GM23248 (cell line): Measurements from ENCODE around the gene TBC1D2B. TPM values are rescaled to one million over a fixed set of nuclear protein-coding genes. Genes with fewer than 3 reads are reported as not detected.
A peak's percentile ranks its signal among the peaks of the same experiment; 100 is the strongest.

Experiments used
- DNase-seq: peaks from one replicate; pipeline ENCODE4 v3.0.0-alpha.2; 2015
- H2AFZ ChIP-seq: fragments of 200-600 bp; sonication (generic); 2 replicates; pipeline ENCODE4 v1.6.1; 2016; ENCODE audit warnings: antibody characterized with exemption
- H3F3A ChIP-seq: fragments of 200-600 bp; sonication (generic); 2 replicates; pipeline ENCODE4 v1.6.1; 2016; ENCODE audit warnings: mild to moderate bottlenecking, antibody characterized with exemption, mixed run types; ENCODE audit not compliant: insufficient read depth
- H3K27ac ChIP-seq: fragments of 200-600 bp; sonication (generic); 2 replicates; pipeline ENCODE4 v1.5.1; 2016; ENCODE audit warnings: mild to moderate bottlenecking
- H3K27me3 ChIP-seq: fragments of 200-600 bp; sonication (generic); replicated peaks from 2 replicates; pipeline ENCODE4 v1.6.1; 2016; ENCODE audit warnings: mild to moderate bottlenecking; ENCODE audit not compliant: insufficient read depth
- H3K36me3 ChIP-seq: fragments of 200-600 bp; sonication (generic); 2 replicates; pipeline ENCODE4 v1.6.1; 2016; ENCODE audit warnings: low read depth, mild to moderate bottlenecking
- H3K4me1 ChIP-seq: fragments of 200-600 bp; sonication (generic); 2 replicates; pipeline ENCODE4 v1.6.1; 2016; ENCODE audit warnings: mild to moderate bottlenecking; ENCODE audit not compliant: insufficient read depth
- H3K4me2 ChIP-seq: fragments of 200-600 bp; sonication (generic); one replicate; pipeline ENCODE4 v1.6.1; 2016; ENCODE audit warnings: mild to moderate bottlenecking; ENCODE audit not compliant: unreplicated experiment
- H3K4me3 ChIP-seq: fragments of 200-600 bp; sonication (generic); 2 replicates; pipeline ENCODE4 v1.5.1; 2016; ENCODE audit warnings: mild to moderate bottlenecking
- H3K79me2 ChIP-seq: fragments of 200-600 bp; sonication (generic); 2 replicates; pipeline ENCODE4 v1.6.1; 2016; ENCODE audit warnings: mild to moderate bottlenecking; ENCODE audit not compliant: insufficient read depth
- H3K9ac ChIP-seq: fragments of 200-600 bp; sonication (generic); 2 replicates; pipeline ENCODE4 v1.6.1; 2016; ENCODE audit warnings: mild to moderate bottlenecking
- H3K9me2 ChIP-seq: fragments of 200-600 bp; sonication (generic); 2 replicates; pipeline ENCODE4 v1.6.1; 2016; ENCODE audit warnings: mixed run types, mild to moderate bottlenecking, moderate library complexity; ENCODE audit not compliant: insufficient read depth
- H3K9me3 ChIP-seq: fragments of 200-600 bp; sonication (generic); one replicate; pipeline ENCODE4 v1.6.1; 2017; ENCODE audit warnings: low read depth
- H4K20me1 ChIP-seq: fragments of 200-600 bp; sonication (generic); 2 replicates; pipeline ENCODE4 v1.6.0; 2016; ENCODE audit not compliant: insufficient read depth
- EZH2 ChIP-seq: fragments of 200-600 bp; sonication (generic); IDR thresholded peaks from 2 replicates; pipeline ENCODE4 v1.6.1; 2018; ENCODE audit warnings: antibody characterized with exemption, mild to moderate bottlenecking; ENCODE audit not compliant: insufficient read depth, poor library complexity, severe bottlenecking
- EZH2phosphoT487 ChIP-seq: fragments of 200-600 bp; sonication (generic); IDR thresholded peaks from 2 replicates; pipeline ENCODE4 v1.6.1; 2018; ENCODE audit warnings: antibody characterized with exemption, moderate library complexity, mild to moderate bottlenecking, low read depth; ENCODE audit not compliant: insufficient read depth
- WGBS, 2 experiments: methylation state at CpG; one replicate each; pipeline ENCODE4 v1.1.6; 2015 to 2017; ENCODE audit warnings: low lambda C conversion rate in 2 of 2, low coverage in 1 of 2; ENCODE audit errors: missing lambda C conversion rate in 2 of 2; 5-methylcytosine and 5-hydroxymethylcytosine counted together
- in situ Hi-C: fragments of 300-500 bp; cut with MboI; formaldehyde crosslinking; loops from 2 replicates; pipeline ENCODE4 v1.15.0; 2020
- polyA plus RNA-seq: library from polyadenylated mRNA; unstranded; fragments of >200 nt; fragmentation: Nextera tagmentation; extraction: Ambion mirVana; gene quantifications from 2 replicates; pipeline ENCODE4 v1.2.1, GENCODE V29; 2016
- total RNA-seq: library from RNA; depleted of rRNA; stranded (reverse); fragments of >200 nt; shearing (Covaris generic); gene quantifications from 2 replicates; pipeline ENCODE4 v1.2.3, GENCODE V29; 2014

The TBC1D2B gene
- total and polyA plus RNA-seq, 2 experiments from 2014 or later: 11.1 to 40.5 TPM

DNA sequence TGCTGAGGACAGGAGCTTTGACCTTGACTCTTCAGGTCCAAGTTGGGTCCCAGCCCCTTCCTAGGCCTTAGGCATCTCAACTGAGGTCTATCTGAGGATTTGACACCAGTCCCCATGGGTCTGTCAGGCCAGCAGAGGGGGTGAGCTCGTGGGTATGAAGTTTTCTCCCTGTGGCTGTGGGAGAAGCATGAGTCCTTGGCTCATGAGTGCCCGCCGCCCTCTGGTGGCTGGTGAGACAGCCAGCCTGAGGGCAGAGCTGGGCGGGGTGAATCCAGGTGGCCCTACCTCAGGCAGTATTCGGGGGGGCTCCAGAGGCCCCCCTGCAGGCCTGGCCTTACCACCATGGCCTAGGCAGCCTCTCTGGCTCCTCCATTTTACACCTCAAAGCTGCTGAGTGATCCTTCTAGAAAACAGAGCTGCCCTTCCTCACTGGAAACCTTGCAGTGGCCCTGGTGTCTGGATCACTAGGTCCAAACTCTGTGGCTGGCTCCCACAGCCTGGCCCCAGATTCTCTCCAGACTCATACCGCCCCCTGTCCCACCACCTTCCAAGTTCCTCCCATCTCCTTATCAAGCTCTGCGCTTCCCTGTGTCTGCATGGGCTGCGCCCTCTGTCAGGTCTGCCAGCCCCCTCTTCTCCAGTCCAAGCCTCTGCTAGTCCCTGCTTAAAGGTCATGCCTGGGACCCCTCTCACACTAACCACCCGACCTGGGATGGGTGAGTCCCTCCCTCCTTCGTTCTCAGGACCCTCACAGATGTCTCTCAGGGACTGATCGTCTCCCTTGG is 31.0 kb upstream of the TBC1D2B start:
- Histone ChIP-seq H3K4me2 (no peak overlapping the region), H4K20me1 (no peaks in the 10 kb centered on the region), H3K9me3 (no peaks in the 10 kb centered on the region), H3K9ac (no peak overlapping the region), H3K36me3 (no peaks in the 10 kb centered on the region), H3K4me3 (no peak overlapping the region), H3K9me2 (no peaks in the 10 kb centered on the region), H3K4me1 (no peaks in the 10 kb centered on the region), H3K27ac (no peak overlapping the region), H3F3A (no peaks in the 10 kb centered on the region), H3K27me3 (no peaks in the 10 kb centered on the region), H2AFZ (no peak overlapping the region), H3K79me2 (no peaks in the 10 kb centered on the region)
- TF ChIP-seq EZH2: no peak
- TF ChIP-seq EZH2phosphoT487: no peak
- in situ Hi-C loops: loop anchor here (5.0 kb wide), 1 partner anchor 141 kb away; no protein-coding TSS in a partner anchor
- 29 to 30% methylated on average over 11 of the region's 11 CpGs for WGBS, 2 experiments
- DNase-seq: peak; percentile 94

DNA sequence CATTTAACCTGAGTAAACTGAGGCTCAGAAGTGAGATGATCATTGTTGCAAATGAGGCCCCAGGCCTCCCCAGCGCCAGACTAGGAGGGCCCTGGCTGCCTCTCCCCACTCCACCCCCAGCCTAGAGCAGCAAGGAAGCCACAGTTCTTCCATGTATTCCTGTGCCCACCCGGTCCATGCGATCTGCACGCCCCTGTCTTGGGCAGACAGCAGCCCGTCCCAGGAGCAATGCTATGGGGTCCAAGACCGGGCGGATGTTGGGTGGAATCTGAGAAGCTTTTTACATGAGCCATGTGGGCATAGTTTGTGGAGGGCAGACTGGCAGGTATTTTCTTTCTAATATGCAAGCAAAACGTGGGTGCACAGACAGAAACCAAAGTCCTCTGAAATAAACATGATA is 30.0 kb upstream of the TBC1D2B start:
- H2AFZ ChIP-seq: no peak overlapping the region
- 87 to 90% methylated on average over 8 of the region's 8 CpGs for WGBS, 2 experiments

GRCh38 chr15:78105476-78106241 is 28.1 kb upstream of the TBC1D2B start:
- no peak overlapping the region for H2AFZ ChIP-seq
- no peaks in the 10 kb centered on the region for H3K27me3 ChIP-seq
- H3K36me3 ChIP-seq: no peaks in the 10 kb centered on the region
- no peak overlapping the region for H3K27ac ChIP-seq
- no peak for DNase-seq
- in situ Hi-C loops: loop anchor here (5.0 kb wide), 1 partner anchor 138 kb away; no protein-coding TSS in a partner anchor
- no peaks in the 10 kb centered on the region for H4K20me1 ChIP-seq
- 82 to 86% methylated on average over 16 of the region's 16 CpGs for WGBS, 2 experiments
- H3K9ac ChIP-seq: no peak overlapping the region
- no peaks in the 10 kb centered on the region for H3K4me1 ChIP-seq
- no peak overlapping the region for H3K4me2 ChIP-seq
- no peaks in the 10 kb centered on the region for H3K9me2 ChIP-seq
- no peaks in the 10 kb centered on the region for H3K79me2 ChIP-seq
- no peak overlapping the region for H3K4me3 ChIP-seq
- no peaks in the 10 kb centered on the region for H3K9me3 ChIP-seq
- TF ChIP-seq EZH2phosphoT487 (no peak), EZH2 (no peak)
- no peaks in the 10 kb centered on the region for H3F3A ChIP-seq

More for the DNA sequence above, 30.0 kb upstream of the TBC1D2B start:
- no peaks in the 10 kb centered on the region for H3K4me1 ChIP-seq
- no peaks in the 10 kb centered on the region for H3K36me3 ChIP-seq
- no peak overlapping the region for H3K9ac ChIP-seq
- no peaks in the 10 kb centered on the region for H3K9me2 ChIP-seq
- TF ChIP-seq EZH2: no peak
- no peak for TF ChIP-seq EZH2phosphoT487
- no peak for DNase-seq
- H3K79me2 ChIP-seq: no peaks in the 10 kb centered on the region
- no peak overlapping the region for H3K27ac ChIP-seq
- no peak overlapping the region for H3K4me2 ChIP-seq
- no peaks in the 10 kb centered on the region for H3K27me3 ChIP-seq
- H3K9me3 ChIP-seq: no peaks in the 10 kb centered on the region
- no peaks in the 10 kb centered on the region for H4K20me1 ChIP-seq
- no peaks in the 10 kb centered on the region for H3F3A ChIP-seq
- in situ Hi-C loops: loop anchor here (5.0 kb wide), 1 partner anchor 140 kb away; no protein-coding TSS in a partner anchor
- no peak overlapping the region for H3K4me3 ChIP-seq

DNA sequence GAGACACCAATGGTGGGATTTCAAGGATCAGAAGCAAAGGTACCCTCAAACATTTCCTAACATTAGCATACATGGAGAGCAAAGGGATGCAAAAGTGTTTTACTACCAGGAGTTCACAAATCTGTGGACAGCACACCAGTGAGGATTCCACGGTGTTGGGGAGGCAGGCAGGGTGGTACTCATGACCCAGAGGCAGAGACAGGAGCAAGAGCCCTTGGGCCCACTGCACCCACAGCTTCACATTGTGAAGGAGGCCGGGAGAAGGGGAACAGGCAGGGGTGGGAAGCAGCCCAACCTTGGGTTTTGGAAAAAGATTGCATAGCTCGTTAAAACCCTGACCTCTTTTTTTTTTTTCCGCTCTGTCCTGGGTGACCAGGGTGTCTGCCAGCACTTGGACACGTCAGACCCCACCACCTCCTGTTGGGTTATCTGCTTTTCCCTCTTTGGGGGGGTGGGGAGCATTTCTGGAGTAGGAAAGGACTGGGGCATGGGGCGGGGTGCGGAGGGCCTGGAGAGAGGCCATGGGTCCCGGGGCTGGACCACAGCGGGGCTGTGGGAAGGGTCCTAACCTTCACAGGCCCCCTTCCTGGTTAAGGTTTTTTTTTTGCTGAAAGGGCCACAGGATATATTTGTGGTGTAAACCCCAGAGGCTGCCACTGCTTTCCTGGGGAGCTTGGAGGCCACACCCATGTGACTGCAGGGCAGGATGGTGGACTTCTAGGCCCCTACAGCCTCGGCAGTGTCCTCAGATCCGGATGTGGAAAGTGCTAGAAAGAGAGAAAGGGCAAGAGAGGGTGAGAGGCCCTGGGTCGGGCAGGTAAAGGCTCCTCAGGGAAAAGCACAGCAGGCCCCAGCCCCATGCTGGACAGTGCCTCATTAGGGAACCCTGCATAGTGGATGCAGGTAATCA is 27.3 kb upstream of the TBC1D2B start:
- Histone ChIP-seq H3K27me3 (no peaks in the 10 kb centered on the region), H3F3A (no peaks in the 10 kb centered on the region), H3K9me3 (no peaks in the 10 kb centered on the region), H4K20me1 (no peaks in the 10 kb centered on the region), H3K4me3 (no peak overlapping the region), H3K9ac (no peak overlapping the region), H2AFZ (no peak overlapping the region), H3K4me1 (no peaks in the 10 kb centered on the region), H3K9me2 (no peaks in the 10 kb centered on the region), H3K4me2 (no peak overlapping the region), H3K27ac (no peak overlapping the region), H3K79me2 (no peaks in the 10 kb centered on the region), H3K36me3 (no peaks in the 10 kb centered on the region)
- WGBS, 2 experiments: 89 to 94% methylated on average over 9 to 12 of the region's 12 CpGs
- TF ChIP-seq EZH2: no peak
- no peak for TF ChIP-seq EZH2phosphoT487
- in situ Hi-C loops: loop anchor here (5.0 kb wide), 1 partner anchor 138 kb away; no protein-coding TSS in a partner anchor
- no peak for DNase-seq
